Activated B cell treated with CpG ODN at 0.5 μM for 24 hours (primary cell): ENCODE measurements around the gene B3GALT6. TPM values are rescaled to one million over a fixed set of nuclear protein-coding genes. Genes with fewer than 3 reads are reported as not detected.
A peak's percentile ranks its signal among the peaks of the same experiment; 100 is the strongest.

Experiments
- ATAC-seq: fragments of 200-7000 bp; cut with Tn5 transposase; one replicate; pipeline ENCODE4 v1.10.0; 2021; ENCODE audit warnings: low read depth, mild to moderate bottlenecking, moderate library complexity
- CTCF ChIA-PET: fragments of 350-600 bp; sonication (Branson Sonifier 250); formaldehyde crosslinking; loops from one replicate; lab custom pipeline; 2021; ENCODE audit warnings: antibody characterized with exemption; lab: Charles Lee
- POLR2A ChIA-PET: fragments of 350-600 bp; sonication (Branson Sonifier 250); formaldehyde crosslinking; loops from one replicate; lab custom pipeline; 2021; ENCODE audit warnings: antibody characterized with exemption; lab: Charles Lee
- DNase-seq: peaks from one replicate; pipeline ENCODE4 v3.0.0; 2022
- H3K27ac Mint-ChIP-seq: one replicate; pipeline ENCODE4 v1.8.0; 2020; ENCODE audit warnings: mixed read lengths
- H3K27me3 Mint-ChIP-seq: one replicate; pipeline ENCODE4 v1.8.0; 2021; ENCODE audit warnings: mixed read lengths
- H3K36me3 Mint-ChIP-seq: one replicate; pipeline ENCODE4 v1.8.0; 2021; ENCODE audit warnings: low read depth, mixed read lengths
- H3K4me1 Mint-ChIP-seq: one replicate; pipeline ENCODE4 v1.8.0; 2021; ENCODE audit warnings: mixed read lengths
- H3K4me3 Mint-ChIP-seq: one replicate; pipeline ENCODE4 v1.8.0; 2020; ENCODE audit warnings: mild to moderate bottlenecking, mixed read lengths
- H3K9me3 Mint-ChIP-seq: one replicate; pipeline ENCODE4 v1.8.0; 2020; ENCODE audit warnings: mixed read lengths
- intact Hi-C: fragments of 100-400 bp; cut with micrococcal nuclease; formaldehyde crosslinking; loops from one replicate; pipeline ENCODE4 v1.15.1; 2024
- total RNA-seq: library from RNA; stranded (reverse); gene quantifications from 2 replicates; pipeline ENCODE4 v1.2.3, GENCODE V29; 2022
- TF ChIP-seq, protein P1 (sequence below): fragments of 200-600 bp; IDR thresholded peaks from one replicate; pipeline ENCODE4 v1.8.0; 2022; ENCODE audit warnings: antibody characterized with exemption, mild to moderate bottlenecking

The B3GALT6 gene
- total RNA-seq, 1 donor from 2014 or later, result 22.1 TPM

DNA sequence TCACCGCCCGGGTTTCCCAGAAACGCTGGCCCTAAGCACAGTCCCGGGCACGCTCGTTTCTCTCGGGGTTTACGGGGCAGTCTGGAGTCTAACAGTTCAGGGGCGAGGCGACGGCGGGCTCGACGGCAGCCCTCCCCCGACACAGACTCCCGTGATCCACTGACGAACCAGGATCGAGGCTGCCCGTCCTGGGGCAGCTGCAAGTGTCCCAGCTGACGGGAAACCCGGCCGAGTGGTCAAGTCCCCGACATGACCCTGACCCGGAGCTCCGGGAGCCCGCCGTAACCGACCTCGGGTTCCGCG is 41.1 kb downstream of the B3GALT6 start:
- H3K4me1 Mint-ChIP-seq, result peaks cover 38% of the 10 kb centered on the region
- peaks cover 19% of the 10 kb centered on the region for H3K36me3 Mint-ChIP-seq
- TF ChIP-seq, protein P1, sequence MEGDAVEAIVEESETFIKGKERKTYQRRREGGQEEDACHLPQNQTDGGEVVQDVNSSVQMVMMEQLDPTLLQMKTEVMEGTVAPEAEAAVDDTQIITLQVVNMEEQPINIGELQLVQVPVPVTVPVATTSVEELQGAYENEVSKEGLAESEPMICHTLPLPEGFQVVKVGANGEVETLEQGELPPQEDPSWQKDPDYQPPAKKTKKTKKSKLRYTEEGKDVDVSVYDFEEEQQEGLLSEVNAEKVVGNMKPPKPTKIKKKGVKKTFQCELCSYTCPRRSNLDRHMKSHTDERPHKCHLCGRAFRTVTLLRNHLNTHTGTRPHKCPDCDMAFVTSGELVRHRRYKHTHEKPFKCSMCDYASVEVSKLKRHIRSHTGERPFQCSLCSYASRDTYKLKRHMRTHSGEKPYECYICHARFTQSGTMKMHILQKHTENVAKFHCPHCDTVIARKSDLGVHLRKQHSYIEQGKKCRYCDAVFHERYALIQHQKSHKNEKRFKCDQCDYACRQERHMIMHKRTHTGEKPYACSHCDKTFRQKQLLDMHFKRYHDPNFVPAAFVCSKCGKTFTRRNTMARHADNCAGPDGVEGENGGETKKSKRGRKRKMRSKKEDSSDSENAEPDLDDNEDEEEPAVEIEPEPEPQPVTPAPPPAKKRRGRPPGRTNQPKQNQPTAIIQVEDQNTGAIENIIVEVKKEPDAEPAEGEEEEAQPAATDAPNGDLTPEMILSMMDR, result no peak
- peak overlapping the region; percentile 87 for H3K4me3 Mint-ChIP-seq
- ATAC-seq (no peak), DNase-seq (no peak)
- H3K27me3 Mint-ChIP-seq, result no peaks in the 10 kb centered on the region
- no peaks in the 10 kb centered on the region for H3K9me3 Mint-ChIP-seq
- intact Hi-C loops, result loop anchor here (1.0 to 5.0 kb wide), 4 partner anchors 34 to 261 kb away; partner anchors contain the start of genes ACAP3, C1orf159, ISG15 and MRPL20
- CTCF ChIA-PET, result interaction anchor here (1.0 kb wide), 1 partner anchor 151 kb away, joined by 6 read pairs; no protein-coding TSS in a partner anchor
- POLR2A ChIA-PET, result interaction anchor here (0.6 to 1.4 kb wide), 11 partner anchors 10 to 157 kb away, joined by 3 to 8 read pairs (median 5); partner anchors contain the start of genes AURKAIP1 and C1orf159
- H3K27ac Mint-ChIP-seq, result peak overlapping the region; percentile 70

DNA sequence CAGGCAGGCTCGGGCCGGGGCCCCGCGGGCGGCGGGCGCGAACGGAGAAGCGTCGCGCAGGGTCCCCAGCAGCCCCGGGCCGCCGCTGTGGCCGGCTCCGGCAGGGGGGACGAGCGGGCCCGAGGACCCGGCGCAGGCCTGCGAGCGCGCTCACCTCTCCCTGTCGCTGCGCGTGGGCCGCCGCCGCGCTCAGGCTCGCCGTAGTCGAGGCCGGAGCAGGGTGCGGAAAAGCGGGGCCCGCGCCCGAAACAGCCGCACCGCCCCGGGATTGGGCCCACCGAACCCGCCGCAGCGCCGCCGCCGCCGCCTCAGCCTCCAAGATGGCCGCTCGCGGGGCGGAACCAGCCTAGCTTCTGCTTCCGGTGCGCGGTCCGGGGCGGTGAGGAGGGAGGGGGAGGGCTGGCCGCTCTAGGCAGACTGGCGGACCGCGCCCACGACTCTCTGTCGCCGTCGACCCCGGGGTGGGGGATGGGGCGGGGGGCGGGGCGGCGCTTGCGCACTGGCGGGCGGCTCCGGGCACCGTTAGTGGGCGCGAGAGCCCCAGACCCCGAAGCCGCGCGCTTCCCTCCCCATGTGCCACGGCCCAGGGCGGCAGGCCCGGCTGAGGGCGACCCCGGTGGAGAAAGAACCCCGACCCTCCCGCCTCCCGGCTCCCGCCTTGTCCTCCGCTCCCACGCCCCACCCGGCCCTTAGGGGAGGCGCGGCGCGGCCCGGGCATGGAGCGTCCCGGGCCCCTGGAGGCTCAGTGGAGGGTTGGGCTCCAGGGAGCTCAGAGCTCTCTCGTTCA is 41.7 kb downstream of the B3GALT6 start, which contains the start of gene UBE2J2:
UBE2J2 (minus strand) TSS at position 343 of the 787 bp plus-strand sequence. CDS start 5,862 bp downstream, outside the sequence.
- H3K4me1 Mint-ChIP-seq, result peaks cover 38% of the 10 kb centered on the region
- ATAC-seq (peak; percentile 96), DNase-seq (peak; percentile 82)
- ChIA-PET POLR2A (interaction anchor here (0.6 to 1.4 kb wide), 11 partner anchors 11 to 158 kb away, joined by 3 to 8 read pairs (median 5); partner anchors contain the start of genes AURKAIP1 and C1orf159), CTCF (interaction anchor here (1.0 kb wide), 1 partner anchor 152 kb away, joined by 6 read pairs; no protein-coding TSS in a partner anchor)
- TF ChIP-seq, protein P1, result no peak
- no peaks in the 10 kb centered on the region for H3K27me3 Mint-ChIP-seq
- H3K9me3 Mint-ChIP-seq, result no peaks in the 10 kb centered on the region
- peak within 1 kb of the TSS; percentile 87 for H3K4me3 Mint-ChIP-seq
- H3K36me3 Mint-ChIP-seq, result peaks cover 19% of the 10 kb centered on the region
- intact Hi-C loops, result loop anchor here (1.0 to 5.0 kb wide), 6 partner anchors 17 to 261 kb away; partner anchors contain the start of genes ACAP3, AURKAIP1, C1orf159 and ISG15
- H3K27ac Mint-ChIP-seq, result peak within 1 kb of the TSS; percentile 70

DNA sequence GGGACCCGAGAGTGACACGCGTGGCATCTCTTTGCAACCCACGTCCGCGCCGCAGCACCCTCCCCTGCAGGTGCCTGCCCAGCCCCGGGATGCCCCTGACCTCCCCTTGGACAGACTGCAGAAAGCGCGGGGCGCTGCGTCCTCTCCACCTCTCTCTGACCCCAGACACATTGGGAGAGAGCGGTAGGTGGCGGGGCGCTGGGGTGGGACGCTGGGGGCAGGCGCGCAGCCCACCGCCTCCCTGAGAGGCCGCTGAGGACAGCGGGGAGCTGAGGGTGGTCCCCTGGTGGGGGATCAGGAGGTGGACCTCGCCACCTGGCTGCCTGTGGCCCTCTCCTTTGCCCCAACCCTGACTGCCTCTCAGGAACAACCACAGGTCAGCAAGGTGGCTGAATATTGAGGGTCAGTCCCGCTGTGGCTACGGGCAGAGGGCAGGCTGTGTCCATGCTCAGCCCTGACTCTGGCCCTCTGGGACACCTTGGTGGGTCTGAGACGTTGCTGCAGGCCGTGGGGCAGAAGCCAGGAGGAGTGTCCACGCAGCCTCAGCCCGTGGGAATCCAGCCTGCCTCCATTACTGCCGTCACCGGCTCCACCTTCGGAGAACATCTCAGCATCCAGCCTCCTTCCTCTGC is 42.4 kb downstream of the B3GALT6 start:
- no peaks in the 10 kb centered on the region for H3K9me3 Mint-ChIP-seq
- H3K4me3 Mint-ChIP-seq, result peak overlapping the region; percentile 58
- peaks cover 16% of the 10 kb centered on the region for H3K36me3 Mint-ChIP-seq
- TF ChIP-seq, protein P1, result no peak
- CTCF ChIA-PET, result interaction anchor here (1.0 kb wide), 1 partner anchor 152 kb away, joined by 6 read pairs; no protein-coding TSS in a partner anchor
- DNase-seq (no peak), ATAC-seq (no peak)
- POLR2A ChIA-PET, result interaction anchor here (1.0 to 1.4 kb wide), 5 partner anchors 12 to 159 kb away, joined by 3 to 8 read pairs (median 3); partner anchors contain the start of gene C1orf159
- no peaks in the 10 kb centered on the region for H3K27me3 Mint-ChIP-seq
- H3K27ac Mint-ChIP-seq, result no peak overlapping the region
- peaks cover 38% of the 10 kb centered on the region for H3K4me1 Mint-ChIP-seq
- intact Hi-C loops, result loop anchor here (1.0 to 5.0 kb wide), 4 partner anchors 16 to 262 kb away; partner anchors contain the start of genes ACAP3, AURKAIP1, ISG15 and PUSL1

DNA sequence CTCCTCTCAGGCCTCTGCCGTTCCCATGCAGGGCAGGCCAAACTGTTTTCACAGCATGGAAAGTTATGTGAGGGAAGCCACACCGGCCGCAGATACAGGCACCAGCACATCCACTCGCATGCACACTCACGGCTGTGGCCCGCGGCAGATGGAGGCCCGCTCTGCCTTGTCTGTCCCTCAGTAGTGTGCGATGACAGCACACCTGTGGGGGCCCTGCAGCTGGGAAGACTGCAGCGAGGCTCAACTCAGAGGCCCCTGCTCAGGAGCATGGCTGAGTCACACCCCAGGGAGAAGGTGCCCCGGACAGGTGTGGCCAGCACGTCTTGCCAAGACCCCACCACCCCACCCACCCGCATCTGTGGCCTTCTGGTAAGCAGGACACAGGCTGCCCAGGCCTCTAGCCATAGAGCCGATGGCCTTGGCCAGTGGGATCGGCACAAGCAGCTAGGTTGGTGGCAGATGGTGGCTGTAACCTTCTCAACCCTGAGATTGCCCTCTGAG is 42.9 kb downstream of the B3GALT6 start:
- ATAC-seq (no peak), DNase-seq (no peak)
- Mint-ChIP-seq H3K4me3 (peak overlapping the region; percentile 58), H3K36me3 (peaks cover 12% of the 10 kb centered on the region), H3K27ac (no peak overlapping the region), H3K27me3 (no peaks in the 10 kb centered on the region), H3K9me3 (no peaks in the 10 kb centered on the region), H3K4me1 (peaks cover 34% of the 10 kb centered on the region)
- TF ChIP-seq, protein P1, result no peak
- intact Hi-C loops, result loop anchor here (1.0 to 5.0 kb wide), 4 partner anchors 15 to 263 kb away; partner anchors contain the start of genes ACAP3, AURKAIP1, ISG15 and PUSL1
- ChIA-PET CTCF (no interaction called here), POLR2A (no interaction called here)
